HG03039 (cell line): Measurements from ENCODE around the gene AGFG1.
A peak's percentile ranks its signal among the peaks of the same experiment; 100 is the strongest.

Source experiments
- ATAC-seq: cut with Tn5 transposase; IDR thresholded peaks from one replicate; pipeline ENCODE4 v1.9.1; 2021; ENCODE audit warnings: mild to moderate bottlenecking, moderate library complexity; ENCODE audit not compliant: unreplicated experiment

Gene AGFG1

DNA sequence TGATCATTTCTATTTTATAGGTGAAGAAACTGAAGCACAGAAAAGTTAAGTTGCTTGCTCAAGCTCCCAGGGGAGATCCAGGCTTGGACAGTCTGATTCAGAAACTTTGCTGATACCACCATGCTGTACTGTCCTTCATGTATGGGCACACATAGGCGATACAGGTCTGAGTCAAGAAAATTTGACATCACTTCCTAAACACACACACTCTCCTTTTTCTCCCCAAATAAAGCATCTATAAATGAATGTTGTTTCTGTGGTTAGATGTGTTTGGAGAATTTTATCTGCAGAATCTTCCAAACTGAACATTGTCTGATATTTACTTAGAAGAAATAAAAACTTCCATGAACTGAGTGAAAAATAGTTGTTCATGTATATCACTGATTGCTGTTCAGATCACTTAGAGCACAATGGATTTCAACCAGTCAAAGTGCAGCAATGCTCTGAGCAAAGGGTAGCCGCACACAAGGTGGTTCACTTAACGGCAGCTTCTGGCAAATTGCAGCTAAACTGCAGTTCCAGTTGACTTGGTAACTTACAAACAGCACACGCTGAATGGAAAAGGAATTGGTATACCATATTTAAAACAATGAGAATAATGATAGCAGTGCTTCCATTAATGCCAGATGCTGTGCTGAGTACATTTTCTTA is 10.0 kb upstream of the AGFG1 start:
- peak; percentile 7 for ATAC-seq

DNA sequence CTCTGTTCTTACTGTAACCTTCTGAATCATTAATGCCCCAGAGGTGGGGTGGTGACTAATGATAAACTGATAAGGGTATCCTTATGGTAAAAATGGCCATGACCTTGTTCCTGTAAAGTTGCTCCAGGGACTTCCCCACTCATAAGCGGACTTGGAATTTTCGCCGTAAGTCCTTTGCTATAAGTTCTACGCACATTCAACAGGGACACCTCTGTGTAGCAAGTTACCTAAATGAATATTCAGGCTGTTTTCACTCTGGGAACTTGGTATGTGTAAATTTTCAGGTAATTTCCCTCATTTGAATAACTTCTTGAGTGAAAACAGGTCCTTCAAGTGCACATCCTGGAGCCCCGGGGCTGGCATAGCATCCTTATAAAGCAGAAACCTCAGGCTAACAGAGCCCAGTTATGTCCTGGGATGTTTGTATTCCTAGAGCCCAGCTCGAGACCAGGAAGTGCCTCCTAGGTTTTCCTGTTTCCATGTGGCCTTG is 9.4 kb upstream of the AGFG1 start:
- ATAC-seq: peak; percentile 55

DNA sequence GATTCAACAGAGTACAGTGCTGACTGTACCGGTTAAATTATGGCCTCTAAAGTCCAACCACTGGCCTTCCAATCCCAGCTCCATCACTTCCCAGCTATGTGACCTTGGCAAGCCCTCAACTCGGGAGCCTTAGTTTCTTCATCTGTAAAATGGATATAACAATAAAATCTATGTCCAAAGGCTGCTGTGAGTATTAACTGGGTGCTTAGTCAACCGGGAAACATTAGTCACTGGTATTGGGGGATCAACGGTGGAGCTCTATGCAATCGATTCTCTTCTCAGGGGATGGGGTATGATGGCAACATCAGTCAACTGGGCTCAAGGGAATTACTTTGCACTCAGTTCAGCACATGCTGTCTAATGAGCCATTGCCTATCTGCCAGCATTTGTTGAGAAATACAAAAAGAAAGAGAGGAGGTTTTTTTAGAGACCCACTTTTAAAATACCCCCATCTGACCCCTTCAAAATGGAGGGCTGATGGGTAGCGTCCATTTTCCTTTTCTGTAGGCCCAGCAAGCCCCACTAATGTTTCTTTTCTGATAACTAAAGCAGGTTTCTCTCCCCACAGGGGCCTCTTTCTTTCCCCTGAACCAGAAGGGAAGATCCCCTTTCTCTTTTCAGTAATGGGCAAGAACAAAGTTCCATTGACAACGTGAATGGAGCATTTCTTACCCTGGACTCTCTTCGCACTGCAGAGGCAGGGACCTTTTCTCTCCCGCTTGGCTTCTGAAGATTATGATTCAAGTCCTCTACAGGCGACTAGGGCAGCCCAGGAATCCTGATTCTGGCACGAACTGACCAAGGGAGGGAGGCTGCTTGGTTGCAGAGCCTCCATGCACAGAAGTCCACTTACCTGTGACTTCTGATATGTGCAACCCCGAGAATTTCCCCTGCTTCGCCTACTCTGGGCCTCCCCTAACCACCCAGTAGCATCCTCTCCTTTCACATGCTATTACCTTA is 8.7 kb upstream of the AGFG1 start:
- ATAC-seq: peak; percentile 25

DNA sequence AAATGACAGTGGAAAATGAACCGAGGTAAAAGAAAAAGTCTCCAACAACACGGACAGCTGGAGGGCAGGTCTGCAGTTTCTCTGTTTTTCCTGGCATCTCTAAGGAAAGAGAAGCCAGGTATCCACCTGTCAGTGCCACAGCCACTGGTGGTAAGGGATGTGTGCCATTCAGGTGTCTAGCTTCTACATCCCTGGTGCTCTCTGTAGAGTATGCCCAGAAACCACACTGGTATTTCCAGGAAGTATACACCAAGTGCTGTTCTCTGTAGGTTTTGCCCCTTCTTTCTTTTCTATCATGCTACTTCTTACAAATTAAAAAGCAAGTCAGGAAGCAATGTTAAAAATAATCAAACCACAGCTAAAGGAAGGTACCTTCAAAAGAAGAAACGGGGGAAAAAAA is 7.6 kb upstream of the AGFG1 start:
- no peak for ATAC-seq

DNA sequence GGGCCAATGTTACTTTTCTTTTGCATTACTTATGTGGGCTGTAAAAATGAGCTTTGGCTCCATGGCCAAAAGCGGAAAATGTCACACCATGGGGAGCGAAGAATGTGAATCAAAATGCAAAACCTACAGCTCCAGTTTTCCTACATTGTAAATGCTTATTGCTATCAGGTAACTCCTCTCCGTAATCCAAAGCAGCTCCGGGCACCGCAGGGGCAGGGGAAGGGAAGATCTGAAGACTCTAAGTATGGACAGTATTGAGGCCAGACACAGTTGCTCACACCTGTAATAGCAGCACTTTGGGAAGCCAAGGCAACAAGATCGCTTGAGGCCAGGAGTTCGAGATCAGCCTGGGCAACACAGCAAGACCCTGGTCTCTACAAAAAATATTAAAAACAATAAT is 7.1 kb upstream of the AGFG1 start:
- no peak for ATAC-seq

DNA sequence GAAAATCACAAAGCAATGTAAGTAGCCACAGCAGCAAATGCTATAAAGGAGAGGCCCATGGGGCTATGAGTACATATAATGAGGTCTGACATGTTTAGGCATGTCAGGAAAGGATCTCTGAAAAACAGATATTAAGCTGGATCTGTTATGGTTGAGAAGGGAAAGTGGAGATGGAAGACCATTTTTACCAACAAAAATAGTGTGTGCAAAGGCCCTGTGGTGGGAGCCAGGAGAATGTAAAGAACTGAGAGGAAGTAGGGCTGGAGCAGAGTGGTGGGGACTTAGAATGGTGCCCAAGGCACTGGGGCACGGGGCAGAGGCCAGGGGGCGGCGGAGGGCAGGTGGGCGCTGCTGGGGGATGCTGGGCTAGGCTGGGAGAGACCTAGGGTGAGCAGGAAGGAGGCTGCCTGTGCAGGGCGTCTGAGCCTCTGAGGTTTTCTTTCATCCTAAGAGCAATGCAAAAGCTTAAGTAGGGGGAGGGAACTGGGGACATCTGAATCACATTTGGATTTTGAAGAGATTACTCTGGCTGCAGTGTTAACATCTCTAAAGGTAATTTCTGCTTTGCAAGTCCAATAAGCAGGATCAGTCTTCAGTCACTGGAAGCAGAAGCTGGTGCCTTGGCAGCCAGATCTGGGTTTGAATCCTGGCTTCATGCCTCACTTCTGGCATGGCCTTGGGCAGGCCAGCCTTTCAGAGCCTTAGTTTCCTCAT is 4.9 kb upstream of the AGFG1 start:
- ATAC-seq: no peak

DNA sequence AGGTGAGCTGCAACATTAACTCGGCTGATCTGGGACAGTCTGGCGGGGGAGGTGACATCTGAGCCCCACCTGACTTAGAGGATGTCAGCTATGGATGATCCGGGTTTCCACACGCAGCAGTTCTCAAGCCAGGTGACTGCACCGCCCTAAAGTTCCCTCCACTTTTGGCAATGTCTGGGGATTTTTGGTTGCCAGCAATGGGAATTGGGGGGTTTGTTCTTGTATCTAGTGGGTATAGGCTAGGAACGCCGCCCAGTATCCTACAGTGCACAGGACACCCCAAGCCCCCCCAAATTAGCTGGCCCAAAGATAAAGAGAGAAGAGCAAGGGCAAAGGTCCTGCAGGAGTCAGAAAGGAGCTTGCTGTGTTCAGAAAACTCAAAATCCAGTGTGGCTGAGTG is 544 bp upstream of the AGFG1 start:
- no peak for ATAC-seq

DNA sequence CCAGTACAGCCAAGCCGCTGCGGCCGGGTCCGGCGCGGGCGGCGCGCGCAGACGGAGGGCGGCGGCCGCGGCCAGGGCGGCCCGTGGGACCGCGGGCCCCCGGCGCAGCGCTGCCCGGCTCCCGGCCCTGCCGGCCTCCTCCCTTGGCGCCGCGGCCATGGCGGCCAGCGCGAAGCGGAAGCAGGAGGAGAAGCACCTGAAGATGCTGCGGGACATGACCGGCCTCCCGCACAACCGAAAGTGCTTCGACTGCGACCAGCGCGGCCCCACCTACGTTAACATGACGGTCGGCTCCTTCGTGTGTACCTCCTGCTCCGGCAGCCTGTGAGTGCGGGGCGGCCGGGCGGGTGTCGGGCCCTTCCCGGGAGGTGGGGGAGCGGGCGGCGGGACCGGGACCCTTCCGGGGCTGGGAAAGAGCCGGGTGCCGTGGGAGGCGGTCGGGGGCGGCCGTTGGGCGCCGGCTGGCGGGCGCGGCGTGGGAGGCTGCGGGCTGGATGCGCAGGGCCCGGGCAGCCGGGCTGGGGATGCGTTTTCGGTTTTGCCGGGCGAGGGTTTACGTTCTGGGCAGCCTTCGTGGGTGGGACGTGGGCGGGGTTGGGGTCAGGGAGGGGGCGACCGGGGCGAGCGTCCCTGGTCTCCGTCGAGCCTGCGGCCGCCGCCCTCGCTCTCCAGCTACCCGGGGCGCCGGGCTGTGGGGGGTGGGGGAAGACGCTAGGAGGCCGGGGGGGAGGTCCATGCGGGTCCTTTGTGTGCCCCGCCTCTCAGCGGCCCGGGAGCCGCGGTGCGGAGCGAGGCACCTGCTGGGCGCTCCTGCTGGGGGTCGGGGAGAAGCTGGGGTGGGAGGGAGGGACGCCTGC is 537 bp downstream of the AGFG1 start:
- peak; percentile 60 for ATAC-seq

DNA sequence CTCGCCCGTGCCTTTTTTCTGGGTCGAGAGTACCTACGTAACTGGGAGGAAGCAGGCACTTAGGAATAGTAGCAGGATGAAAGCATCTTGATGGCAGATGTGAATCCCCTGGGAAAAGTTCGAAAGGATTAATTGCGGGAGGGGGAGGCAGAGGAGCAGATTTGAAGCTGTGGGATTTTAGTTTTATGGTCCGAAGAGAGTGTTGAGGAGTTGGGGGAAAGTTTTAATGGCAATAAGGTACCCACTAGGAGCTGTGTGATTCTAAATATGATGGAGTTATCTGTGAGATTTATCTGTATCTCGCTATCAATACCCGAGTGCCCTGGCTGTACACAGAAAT is 1.1 kb downstream of the AGFG1 start:
- no peak for ATAC-seq

DNA sequence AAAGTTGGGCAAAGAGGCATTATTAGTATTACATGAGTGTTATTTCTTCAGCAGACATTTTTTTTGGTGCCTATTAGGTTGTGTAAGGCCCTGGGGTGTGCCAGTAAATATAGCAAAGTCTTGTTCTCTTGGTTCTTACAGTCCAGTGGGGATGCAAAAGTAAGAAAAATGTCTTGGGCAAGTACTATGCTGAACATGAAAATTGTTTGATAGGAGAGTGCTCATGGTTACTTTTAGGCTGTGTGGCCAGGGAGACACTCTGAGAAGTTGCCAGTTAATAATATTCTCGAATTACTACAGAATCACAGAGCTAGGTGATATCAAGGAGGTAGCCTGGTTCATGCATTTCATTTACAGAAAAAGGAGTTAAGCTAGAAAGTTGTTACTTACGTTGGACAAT is 1.9 kb downstream of the AGFG1 start:
- no peak for ATAC-seq

DNA sequence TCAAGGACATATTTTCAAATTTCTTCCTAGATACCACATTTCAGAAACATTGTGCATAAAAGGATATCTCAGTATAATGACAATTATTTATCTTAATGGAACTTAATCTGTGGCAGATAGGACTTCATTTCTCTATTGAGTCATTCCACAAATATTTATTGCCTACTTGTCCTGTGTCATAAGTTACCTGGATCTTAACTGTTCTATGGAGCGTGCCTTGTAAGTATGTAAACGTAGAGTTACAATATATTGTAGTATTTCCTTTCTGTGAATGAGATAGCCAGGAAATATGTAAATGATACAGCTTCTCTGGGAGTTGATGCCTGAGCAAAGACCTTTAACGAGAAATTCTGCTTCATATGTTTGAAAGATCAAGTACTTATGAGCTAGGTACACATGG is 2.5 kb downstream of the AGFG1 start:
- no peak for ATAC-seq

DNA sequence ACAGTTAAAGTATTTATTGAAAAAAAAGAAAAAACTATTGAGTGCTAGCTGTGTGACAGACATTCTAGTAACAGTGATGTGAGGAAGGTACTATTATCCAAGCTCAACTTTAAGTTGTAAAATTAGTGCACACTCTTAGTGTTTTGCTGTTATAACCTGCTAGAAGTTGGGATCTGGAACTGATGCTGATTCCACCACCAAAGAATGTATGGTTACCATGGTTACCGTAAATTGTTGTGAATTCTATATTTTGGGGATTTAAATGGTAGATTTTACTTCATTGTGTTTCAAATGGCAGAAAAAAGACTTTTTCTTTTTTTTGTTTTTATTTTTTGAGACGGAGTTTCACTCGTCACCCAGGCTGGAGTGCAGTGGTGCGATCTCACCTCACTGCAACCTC is 5.3 kb downstream of the AGFG1 start:
- ATAC-seq: no peak

DNA sequence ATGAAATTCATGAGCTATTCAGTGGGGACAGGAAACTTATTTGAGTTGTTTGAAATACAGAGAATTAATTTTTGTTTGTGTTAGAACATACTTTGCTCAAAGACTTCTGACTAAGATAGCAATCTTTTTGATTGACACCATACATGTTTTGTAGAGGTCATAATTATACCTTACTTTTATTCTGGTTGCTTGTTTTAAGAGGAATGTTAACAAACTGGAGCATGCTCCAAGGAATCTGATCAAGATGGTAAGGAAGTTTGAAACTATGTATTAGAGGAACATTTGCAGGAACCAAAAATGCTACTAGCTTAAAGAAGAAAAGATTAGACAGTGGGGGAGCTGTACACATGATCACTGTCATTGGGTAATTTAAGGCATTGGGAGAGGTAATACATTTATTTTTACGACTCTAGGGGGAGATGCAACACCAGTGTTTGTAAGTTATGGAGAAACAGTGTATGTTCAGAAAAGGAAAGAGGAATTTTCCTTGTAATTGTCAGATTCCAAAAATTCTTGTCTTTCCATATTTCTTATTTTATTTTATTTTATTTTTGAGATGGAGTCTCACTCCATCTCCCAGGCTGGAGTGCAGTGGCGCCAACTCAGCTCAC is 8.0 kb downstream of the AGFG1 start:
- ATAC-seq: no peak

DNA sequence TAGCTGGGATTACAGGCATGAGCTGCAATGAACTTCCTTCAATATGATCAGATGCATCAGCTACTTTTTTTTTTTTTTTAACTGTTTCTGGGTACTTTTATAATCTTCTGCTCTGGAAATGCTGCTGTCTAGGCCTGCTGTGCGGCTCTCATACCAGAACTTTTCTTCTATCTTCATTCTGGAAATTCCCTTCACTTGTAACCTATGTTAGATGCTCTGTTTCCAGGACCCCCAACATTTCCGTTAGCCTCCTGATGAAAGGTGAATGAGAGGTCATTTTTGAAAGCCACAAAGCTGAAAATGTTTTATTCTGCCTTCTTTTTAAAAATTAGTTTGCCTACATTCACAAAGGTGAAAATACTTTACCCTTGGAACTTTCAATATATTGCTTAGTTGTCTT is 8.6 kb downstream of the AGFG1 start:
- ATAC-seq: no peak

DNA sequence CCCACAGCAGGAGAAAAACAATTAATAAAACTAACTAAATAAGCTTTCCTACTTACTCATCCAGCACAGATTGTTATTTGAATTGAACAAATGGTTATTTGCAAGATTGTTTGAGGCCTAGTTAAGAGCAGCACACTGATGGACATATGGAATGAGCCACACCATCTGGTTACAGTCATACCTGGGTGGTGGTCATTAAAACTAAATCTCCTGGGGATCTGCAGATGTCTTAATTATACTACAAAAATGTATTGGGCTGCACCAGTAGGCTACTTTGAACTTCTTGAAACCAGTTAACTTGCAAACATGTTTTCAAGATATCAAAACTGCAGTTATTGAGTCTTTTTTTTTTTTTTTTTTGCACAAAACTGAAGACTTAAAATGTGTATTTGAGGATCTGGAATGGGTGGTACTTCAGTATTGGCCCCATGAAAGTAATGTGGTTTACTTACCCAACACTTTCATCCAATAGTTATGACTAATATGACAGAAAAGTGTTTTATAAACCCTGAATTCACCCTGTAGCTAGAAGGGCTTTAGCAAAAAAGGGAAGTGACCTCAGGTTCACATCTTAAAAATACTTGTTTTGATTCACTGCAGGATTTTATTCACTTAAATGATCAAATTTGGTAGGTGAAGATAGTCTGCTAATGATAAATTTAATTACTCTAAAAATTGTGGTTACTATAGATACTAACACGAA is 10.8 kb downstream of the AGFG1 start:
- peak; percentile 69 for ATAC-seq

DNA sequence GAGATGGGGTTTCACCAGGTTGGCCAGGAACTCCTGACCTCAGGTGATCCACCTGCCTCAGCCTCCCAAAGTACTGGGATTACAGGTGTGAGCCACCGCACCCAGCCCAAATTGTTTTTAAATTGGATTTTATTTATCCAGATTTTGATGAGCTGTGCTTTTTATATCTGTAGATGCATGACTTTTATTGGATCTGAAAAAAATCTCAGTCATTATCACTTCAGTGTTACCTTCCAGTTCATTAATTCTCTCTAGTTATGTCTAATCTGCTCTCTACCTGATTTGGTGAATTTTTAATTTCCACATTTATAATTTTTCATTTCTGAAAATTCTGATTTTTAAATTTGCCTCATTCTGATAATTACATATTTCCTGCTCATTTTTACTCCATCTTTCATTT is 13.5 kb downstream of the AGFG1 start:
- ATAC-seq: no peak

DNA sequence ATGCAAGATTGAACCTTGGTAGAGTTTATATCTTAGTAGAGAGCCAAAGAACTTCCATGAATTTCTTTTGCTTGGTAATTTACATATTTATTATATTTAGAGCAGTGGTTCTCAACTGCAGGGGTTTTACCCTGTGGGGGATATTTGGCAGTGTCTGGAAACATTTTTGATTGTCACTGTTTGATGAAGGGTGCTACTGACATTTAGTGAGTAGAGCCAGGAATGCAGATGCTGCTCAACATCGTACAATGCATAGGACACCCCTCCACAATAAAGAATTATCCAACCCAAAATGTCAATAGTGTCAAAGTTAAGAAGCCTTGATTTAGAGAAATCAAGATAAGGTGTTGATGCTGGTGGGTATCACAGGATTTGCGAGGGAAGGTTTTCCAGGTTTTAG is 14.7 kb downstream of the AGFG1 start:
- ATAC-seq: no peak

DNA sequence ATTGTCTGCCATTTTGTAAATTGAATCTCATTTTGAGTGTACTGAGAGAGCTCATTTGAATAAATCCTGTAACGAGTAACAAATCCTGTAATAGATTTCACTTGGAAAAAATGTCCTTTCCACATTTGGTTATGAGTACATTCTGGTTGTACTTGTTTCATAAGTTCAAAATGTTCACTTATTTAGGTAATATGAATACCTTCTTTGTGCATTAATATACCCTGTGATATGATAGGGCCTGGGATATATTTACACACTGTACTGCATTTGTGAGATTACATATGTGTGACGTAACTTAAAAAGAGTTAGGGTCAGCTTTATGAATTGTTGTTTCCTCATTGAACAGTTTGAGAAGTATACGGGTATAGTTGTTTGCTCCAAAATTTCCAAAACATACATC is 16.1 kb downstream of the AGFG1 start:
- no peak for ATAC-seq

DNA sequence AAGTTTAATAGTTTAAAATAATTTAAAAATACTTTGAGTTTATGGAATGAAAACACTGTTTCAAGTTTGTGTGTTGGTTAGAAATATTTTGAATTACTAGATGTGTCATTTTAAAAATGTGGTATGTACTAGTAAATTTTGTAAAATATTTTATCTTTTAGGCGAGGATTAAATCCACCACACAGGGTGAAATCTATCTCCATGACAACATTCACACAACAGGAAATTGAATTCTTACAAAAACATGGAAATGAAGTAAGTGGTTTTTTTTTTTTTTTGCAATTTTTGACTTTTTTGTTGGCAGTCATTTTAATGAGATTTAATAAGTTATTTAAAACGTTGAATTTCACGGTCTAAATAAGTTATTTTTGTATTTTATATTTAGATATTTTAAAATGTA is 19.4 kb downstream of the AGFG1 start:
- ATAC-seq: no peak

DNA sequence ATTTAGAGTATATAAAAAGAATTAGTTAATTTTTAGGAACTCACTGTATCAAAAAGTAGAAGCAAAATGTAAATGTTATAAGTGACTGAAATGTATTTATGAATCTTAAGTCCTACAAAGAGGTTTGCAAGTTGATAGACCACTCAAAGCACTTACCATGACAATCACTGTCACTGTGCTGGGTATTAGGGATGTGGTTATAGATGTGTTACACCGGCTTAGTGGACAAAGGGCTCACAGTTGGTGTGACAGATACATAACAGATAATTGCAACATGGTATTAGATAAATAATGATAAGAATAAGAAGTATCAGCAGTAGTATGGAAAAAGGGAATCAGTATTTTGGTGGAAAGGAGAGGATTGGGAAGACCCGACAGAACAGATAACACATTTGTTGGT is 21.6 kb downstream of the AGFG1 start:
- ATAC-seq: no peak
